OCI-M2 (cell line): Measurements from ENCODE around the gene ANTXR2.

Experiments used
- DNase-seq: peaks from one replicate; lab custom pipeline; 2025; ENCODE audit not compliant: unreplicated experiment; lab: John Stamatoyannopoulos, UW

ANTXR2 gene

DNA sequence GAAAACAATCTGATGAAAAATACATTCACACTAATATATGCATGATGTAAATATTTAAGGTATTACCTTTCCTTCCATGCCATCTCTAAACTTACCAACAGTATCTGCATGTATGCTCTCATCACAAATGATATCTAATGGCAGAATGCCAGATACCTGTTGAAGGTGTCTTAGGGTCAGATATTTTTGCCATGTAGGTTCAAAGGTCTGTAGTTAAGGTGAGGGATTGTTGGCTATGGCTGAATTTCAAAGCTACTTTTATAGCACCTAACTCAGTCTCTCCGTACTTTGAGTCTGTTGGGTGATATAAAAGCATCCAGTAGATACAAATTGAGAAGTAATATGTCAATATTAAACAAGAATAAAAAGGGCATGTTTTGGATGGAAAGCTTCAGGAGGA lies 19.8 kb upstream of the ANTXR2 start:
- no peak for DNase-seq

DNA sequence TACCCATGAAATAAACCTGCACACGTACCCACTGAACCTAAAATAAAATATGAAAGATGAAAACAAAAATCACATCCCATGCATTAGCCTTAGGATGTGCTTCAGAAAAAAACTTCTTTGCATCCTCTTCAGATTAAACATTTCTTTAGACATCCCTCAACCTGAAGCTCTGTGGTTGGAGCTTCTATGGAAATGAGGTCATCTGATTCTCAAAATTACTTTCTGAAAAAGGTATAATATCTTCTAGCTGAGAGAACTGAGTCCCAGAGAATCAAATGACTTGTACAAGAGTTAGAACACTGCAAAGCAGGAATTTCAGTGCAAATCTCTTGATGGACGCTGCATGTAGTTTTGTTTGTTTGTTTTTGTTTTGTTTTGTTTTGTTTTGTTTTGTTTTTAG lies 19.1 kb upstream of the ANTXR2 start:
- DNase-seq: no peak

GRCh38 chr4:80091688-80092087 lies 18.7 kb upstream of the ANTXR2 start:
- DNase-seq: no peak

GRCh38 chr4:80091184-80091583 lies 18.2 kb upstream of the ANTXR2 start:
- DNase-seq: no peak

GRCh38 chr4:80090090-80090489 lies 17.1 kb upstream of the ANTXR2 start:
- DNase-seq: no peak

GRCh38 chr4:80088471-80088870 lies 15.4 kb upstream of the ANTXR2 start:
- DNase-seq: no peak

DNA sequence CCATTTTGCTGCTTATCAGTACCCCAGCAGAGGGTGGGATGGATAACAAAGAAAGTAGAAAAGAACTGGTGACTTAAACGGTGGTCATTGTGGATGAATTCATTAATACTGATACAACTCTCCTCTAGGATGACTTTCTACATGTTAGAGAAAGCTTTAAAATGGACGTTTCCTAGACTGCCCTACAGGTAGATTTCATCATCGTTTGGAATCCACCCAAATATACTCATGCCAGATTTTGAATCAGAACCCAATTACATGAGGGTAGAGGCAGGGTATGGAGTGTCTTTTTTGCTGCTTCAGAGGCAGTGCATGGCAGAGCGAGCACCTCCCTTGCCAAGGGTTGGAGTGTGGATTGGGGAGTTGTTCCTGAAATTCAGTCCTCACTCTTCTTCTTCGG lies 13.3 kb upstream of the ANTXR2 start:
- DNase-seq: no peak

- no peak for DNase-seq
Measured at GRCh38 chr4:80085081-80085480, 12.1 kb upstream of the ANTXR2 start.

- no peak for DNase-seq
Measured at GRCh38 chr4:80082693-80083092, 9.7 kb upstream of the ANTXR2 start.

DNA sequence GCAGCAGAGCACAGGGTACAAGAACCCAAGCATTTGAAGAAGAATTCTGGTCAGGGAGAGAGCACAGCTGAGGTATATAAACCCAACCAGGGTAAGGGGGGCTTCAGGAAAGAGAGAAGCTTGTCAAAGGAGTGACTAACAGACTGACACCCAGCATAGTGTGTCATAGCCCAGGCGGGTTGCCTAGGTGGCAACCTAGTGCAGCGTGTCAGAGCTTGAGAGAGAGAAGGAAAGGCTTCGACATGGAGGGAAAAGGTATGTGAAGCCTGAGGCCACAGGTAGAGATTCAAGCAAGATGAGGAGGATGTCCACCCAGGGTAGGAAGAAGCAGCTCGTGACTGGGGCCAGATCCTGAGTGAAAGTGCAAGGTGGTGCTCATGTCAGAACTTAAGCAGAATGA lies 8.5 kb upstream of the ANTXR2 start:
- DNase-seq: no peak

DNA sequence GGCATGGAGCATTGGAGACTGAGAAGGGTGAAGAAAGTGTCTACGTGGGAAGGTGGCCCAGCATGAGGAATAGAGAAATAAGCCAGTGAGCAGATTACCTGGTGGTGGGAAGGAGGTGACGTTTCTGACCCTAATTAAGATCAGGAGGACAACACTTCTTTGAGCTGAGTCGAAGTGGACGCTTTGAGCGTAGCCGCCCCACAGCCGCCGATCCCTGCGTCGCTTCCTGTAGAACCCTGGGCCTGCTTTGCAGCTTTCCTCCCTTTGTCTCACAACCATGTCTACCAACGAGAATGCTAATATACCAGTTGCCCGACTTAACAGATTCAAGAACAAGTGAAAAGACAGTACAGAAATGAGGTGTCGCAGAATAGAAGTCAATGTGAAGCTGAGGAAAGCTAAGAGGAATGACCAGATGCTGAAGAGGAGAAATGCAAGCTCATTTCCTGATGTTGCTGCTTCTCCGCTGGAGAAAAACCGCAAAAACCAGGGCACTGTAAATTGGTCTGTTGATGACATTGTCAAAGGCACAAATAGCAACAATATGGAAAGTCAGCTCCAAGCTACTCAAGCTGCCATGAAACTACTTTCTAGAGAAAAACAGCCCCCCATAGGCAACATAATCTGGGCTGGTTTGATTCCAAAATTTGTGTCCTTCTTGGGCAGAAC lies 6.4 kb upstream of the ANTXR2 start:
- no peak for DNase-seq

GRCh38 chr4:80078346-80079092 lies 5.5 kb upstream of the ANTXR2 start:
- no peak for DNase-seq

- no peak for DNase-seq
Measured at GRCh38 chr4:80077639-80078038, 4.6 kb upstream of the ANTXR2 start.

- no peak for DNase-seq
Measured at GRCh38 chr4:80076681-80077080, 3.7 kb upstream of the ANTXR2 start.

GRCh38 chr4:80075995-80076675 lies 3.1 kb upstream of the ANTXR2 start:
- DNase-seq: no peak

DNA sequence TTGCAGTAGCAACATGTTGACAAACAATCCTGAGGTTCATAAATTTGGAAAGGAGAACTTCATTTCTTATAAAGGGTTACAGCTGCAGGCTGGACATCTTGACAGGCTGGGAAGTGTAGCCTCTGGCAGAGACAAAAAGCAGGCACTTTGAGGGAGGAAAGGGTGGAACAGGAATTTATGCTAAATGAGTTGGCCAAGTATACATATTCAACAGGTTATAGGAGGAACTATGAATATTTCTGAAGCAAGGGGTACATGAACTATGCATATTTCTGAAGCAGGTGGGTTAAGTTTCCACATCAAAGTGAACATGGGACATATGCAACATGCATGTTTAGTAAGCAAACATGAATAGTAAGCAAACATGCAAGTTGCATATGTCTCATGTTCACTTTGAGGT lies 1.6 kb upstream of the ANTXR2 start:
- no peak for DNase-seq

DNA sequence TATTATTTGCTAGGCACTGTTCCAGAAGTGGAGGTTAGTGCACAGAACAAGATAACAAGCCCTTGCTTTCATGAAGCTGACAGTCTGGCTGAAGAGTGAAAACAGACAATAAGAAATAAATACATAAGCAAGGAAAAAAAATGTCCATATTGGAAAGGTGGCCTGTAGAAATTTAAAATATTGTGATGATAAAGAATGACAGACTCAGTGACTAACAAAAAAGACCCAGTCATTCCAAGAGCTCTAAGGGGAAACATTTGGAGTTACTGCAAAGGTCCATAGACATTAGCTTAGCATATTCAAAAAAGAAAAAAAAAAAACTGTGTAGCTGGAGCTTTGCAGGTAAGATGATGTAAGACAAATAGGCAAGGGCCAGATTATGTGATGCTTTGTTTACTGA lies 1.0 kb upstream of the ANTXR2 start:
- no peak for DNase-seq

- no peak for DNase-seq
Measured at GRCh38 chr4:80073473-80074008, 512 bp upstream of the ANTXR2 start.

DNA sequence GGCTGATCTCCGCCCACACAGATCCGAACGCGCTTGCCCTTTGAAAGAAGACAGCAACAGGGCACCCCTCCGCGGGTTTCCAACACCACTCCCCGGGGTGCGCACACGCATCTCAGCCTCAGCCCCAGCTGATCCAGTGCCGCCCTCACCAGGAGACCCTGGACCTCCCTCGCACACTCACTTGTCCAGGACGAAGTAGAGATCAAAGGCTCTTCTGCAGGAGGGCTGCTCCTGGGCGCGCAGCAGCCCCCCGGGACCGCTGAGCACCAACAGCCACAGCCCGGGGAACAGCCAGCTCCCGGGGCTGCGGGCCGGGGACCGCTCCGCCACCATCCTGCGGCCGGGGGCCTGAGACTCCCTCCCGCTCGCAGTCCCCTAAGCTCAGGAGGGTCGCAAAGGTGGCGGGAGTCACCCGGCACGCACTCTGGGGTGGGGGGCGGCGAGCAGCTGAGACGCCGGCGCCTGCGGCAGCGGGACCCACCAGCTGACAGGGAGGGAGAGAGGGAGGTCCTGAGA lies 743 bp downstream of the ANTXR2 start:
- DNase-seq: no peak

GRCh38 chr4:80071604-80072227 lies 1.3 kb downstream of the ANTXR2 start:
- DNase-seq: no peak

GRCh38 chr4:80070880-80071603 lies 2.0 kb downstream of the ANTXR2 start:
- no peak for DNase-seq
